ACC112 (cell line): ENCODE data around the gene APOD.

Source experiments
- H2AFZ ChIP-seq: fragments of 200-600 bp; sonication (generic); one replicate; pipeline ENCODE4 v1.6.0; 2017; ENCODE audit warnings: antibody characterized with exemption, low read length; ENCODE audit not compliant: unreplicated experiment
- H3K27ac ChIP-seq: fragments of 200-600 bp; sonication (generic); 2 replicates; pipeline ENCODE4 v1.5.1; 2014; ENCODE audit warnings: low read depth, mild to moderate bottlenecking, antibody characterized with exemption, low read length, moderate library complexity
- H3K27me3 ChIP-seq: fragments of 200-600 bp; sonication (generic); 2 replicates; pipeline ENCODE4 v1.6.1; 2014; ENCODE audit warnings: mild to moderate bottlenecking, antibody characterized with exemption, low read length, moderate library complexity, mixed read lengths; ENCODE audit not compliant: insufficient read depth
- H3K36me3 ChIP-seq: fragments of 200-600 bp; sonication (generic); 2 replicates; pipeline ENCODE4 v1.6.1; 2016; ENCODE audit warnings: mild to moderate bottlenecking, antibody characterized with exemption, low read length, moderate library complexity, mixed read lengths; ENCODE audit not compliant: insufficient read depth
- H3K4me1 ChIP-seq: fragments of 200-600 bp; sonication (generic); one replicate; pipeline ENCODE4 v1.6.1; 2016; ENCODE audit warnings: low read length, mixed read lengths; ENCODE audit not compliant: insufficient read depth, unreplicated experiment, control insufficient read depth
- H3K4me3 ChIP-seq: fragments of 200-600 bp; sonication (generic); 2 replicates; pipeline ENCODE4 v1.5.1; 2014; ENCODE audit warnings: mild to moderate bottlenecking, low read depth, low read length
- H3K79me2 ChIP-seq: fragments of 200-600 bp; sonication (generic); one replicate; pipeline ENCODE4 v1.6.0; 2016; ENCODE audit warnings: low read length; ENCODE audit not compliant: control insufficient read depth, unreplicated experiment, insufficient read depth

Gene APOD

DNA sequence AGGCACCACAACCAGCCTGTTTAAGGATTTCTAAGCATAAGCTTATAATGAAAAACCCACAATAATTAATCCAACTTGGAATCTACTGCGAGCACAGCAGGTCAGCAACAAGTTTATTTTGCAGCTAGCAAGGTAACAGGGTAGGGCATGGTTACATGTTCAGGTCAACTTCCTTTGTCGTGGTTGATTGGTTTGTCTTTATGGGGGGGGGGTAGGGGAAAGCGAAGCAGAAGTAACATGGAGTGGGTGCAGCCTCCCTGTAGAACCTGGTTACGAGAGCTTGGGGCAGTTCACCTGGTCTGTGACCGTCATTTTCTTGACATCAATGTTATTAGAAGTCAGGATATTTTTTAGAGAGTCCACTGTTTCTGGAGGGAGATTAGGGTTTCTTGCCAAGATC lies 15.1 kb downstream of the APOD start:
- Histone ChIP-seq H2AFZ (no peak overlapping the region), H3K36me3 (no peaks in the 10 kb centered on the region), H3K79me2 (no peaks in the 10 kb centered on the region), H3K4me3 (no peak overlapping the region), H3K4me1 (no peaks in the 10 kb centered on the region), H3K27ac (no peak overlapping the region), H3K27me3 (no peaks in the 10 kb centered on the region)

DNA sequence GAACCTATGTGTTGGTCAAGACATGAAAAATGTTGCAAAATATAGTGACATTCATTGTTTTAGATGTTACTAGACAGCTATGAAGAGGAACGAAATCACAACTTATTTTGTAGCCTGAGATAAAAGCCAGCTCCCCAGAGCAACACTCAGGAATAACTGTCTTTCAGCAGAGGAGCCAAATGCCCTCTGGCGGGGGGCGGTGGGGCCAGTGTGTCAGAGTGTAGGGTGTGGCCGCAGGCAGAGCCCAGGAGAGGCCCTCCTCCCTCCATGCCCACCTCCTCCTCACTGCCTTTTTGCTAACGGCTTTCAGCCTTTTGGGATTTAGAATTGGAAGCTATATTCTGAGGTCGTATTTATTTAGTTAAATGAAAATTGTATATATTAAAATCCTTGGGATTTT lies 16.9 kb downstream of the APOD start:
- Histone ChIP-seq H3K27ac (no peak overlapping the region), H3K4me3 (no peak overlapping the region), H2AFZ (no peak overlapping the region), H3K27me3 (no peaks in the 10 kb centered on the region), H3K79me2 (no peaks in the 10 kb centered on the region), H3K36me3 (no peaks in the 10 kb centered on the region), H3K4me1 (peaks cover 2% of the 10 kb centered on the region)

DNA sequence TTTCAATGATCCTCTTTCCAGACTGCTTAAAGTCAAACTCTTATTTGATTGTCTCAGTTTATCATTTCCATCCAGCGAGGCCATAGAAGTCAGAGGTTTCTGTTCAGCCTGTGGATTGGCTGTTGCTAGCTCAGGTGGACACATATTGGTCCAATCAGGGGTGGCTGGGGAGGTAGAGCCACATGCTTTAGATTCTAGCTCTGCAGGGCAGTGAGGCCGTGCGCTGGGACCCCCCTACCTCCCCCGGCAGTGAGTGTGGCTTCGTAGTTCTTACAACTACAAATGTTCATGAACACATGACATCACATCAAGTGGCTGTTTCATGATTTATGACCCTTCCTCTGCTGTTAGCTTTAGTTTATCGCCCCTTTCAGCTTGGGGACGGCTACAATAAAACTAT lies 18.0 kb downstream of the APOD start:
- no peaks in the 10 kb centered on the region for H3K36me3 ChIP-seq
- no peaks in the 10 kb centered on the region for H3K27me3 ChIP-seq
- H3K4me3 ChIP-seq: no peak overlapping the region
- no peak overlapping the region for H2AFZ ChIP-seq
- H3K4me1 ChIP-seq: peaks cover 2% of the 10 kb centered on the region
- no peaks in the 10 kb centered on the region for H3K79me2 ChIP-seq
- no peak overlapping the region for H3K27ac ChIP-seq

DNA sequence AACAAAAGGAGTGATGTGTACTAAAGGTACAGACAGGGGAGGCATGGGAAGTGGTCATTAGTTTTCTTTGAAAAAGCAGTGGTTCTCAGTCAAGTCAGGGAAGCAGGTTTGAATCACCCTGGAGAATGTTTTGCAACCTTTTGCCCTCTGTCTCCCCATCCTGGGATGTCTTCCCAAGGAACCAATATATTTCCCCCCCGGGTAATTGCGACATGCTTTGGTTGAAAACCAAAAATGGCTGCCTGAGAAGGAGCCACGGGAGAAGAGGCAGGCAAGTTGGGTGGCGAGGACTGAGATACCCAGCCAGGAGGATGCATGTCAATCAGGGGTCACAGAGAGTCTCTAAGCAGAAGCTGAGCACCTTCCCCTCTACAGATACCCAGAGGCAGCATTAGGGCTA lies 20.4 kb downstream of the APOD start:
- no peak overlapping the region for H3K4me3 ChIP-seq
- no peak overlapping the region for H2AFZ ChIP-seq
- peaks cover 5% of the 10 kb centered on the region for H3K4me1 ChIP-seq
- no peaks in the 10 kb centered on the region for H3K36me3 ChIP-seq
- H3K27ac ChIP-seq: no peak overlapping the region
- H3K27me3 ChIP-seq: no peaks in the 10 kb centered on the region
- H3K79me2 ChIP-seq: no peaks in the 10 kb centered on the region

DNA sequence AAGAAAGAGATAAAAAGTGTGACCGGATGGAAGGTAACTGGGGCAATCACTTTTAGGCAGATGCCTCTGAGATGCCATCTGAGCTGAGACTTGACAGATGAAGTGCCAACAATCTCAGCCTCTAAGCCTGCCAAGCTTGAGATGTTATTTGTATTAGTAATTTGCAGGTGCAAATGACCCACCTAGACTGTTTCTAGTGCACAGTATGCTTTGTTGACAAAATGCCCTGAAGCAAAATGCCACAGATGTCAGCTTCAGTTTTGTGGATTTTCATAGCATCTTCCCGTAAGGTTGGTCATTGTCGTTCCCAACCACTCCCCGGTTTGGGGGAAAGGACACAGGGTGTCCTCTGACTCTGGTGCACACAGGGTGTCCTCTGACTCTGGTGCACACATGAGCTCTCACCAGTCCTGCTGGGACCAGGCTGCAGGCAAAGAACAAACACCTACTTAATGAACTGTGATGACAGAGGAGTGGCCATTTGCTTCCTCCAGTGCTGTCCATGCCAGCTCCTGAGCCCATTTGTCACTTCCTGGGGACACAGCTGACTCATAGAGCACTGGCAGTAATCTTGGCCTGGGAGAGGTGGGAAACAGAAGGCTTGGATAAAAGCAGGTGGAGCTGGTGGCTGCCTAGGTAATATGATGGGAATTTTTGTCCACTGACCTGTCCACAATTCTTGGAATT lies 23.9 kb downstream of the APOD start:
- H3K27ac ChIP-seq: no peak overlapping the region
- no peaks in the 10 kb centered on the region for H3K27me3 ChIP-seq
- no peak overlapping the region for H3K4me3 ChIP-seq
- H3K36me3 ChIP-seq: no peaks in the 10 kb centered on the region
- H3K4me1 ChIP-seq: peaks cover 5% of the 10 kb centered on the region
- no peak overlapping the region for H2AFZ ChIP-seq
- H3K79me2 ChIP-seq: no peaks in the 10 kb centered on the region

DNA sequence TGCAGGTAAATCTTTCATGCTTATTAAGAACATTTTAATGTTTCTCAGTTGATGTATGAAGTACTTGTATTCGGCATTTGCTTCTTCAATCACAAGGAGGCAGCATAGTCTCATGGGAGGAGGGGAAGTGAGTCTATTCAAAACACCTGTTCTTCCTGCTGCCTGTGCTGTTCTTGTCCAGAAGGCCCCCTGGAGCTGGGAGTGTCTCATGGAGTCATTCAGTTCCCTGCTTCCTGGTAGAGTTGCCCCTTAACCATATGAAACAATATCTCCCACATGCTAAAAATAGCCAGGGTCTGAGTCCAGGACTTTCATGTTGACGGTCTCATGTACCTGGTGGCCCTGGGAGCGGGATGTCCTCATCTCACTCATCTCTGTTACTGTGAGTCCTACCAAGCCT lies 25.1 kb downstream of the APOD start:
- no peaks in the 10 kb centered on the region for H3K27me3 ChIP-seq
- H3K79me2 ChIP-seq: no peaks in the 10 kb centered on the region
- no peaks in the 10 kb centered on the region for H3K36me3 ChIP-seq
- peaks cover 5% of the 10 kb centered on the region for H3K4me1 ChIP-seq
- H3K4me3 ChIP-seq: no peak overlapping the region
- no peak overlapping the region for H2AFZ ChIP-seq
- H3K27ac ChIP-seq: no peak overlapping the region

DNA sequence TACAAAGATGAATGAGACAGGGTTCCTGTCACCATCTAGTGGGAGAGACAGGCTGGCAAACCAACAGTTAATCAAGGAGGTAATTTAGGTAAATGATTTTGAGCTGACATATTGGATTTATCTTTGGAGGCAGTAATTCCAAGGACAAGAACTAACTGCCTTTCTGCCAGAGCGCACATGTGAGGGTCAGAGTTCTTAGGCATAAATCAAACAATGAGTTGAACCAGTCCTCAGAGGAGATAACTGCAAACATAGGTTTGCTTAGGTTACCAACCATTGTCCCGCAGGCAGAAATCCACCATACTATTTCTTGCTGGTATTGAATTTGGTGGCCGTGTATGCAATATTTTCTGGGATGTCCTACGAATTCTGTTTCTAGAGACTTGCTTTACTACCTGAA lies 26.4 kb downstream of the APOD start:
- H3K36me3 ChIP-seq: no peaks in the 10 kb centered on the region
- H3K27ac ChIP-seq: no peak overlapping the region
- H3K4me1 ChIP-seq: peaks cover 3% of the 10 kb centered on the region
- no peak overlapping the region for H2AFZ ChIP-seq
- H3K27me3 ChIP-seq: no peaks in the 10 kb centered on the region
- no peaks in the 10 kb centered on the region for H3K79me2 ChIP-seq
- H3K4me3 ChIP-seq: no peak overlapping the region

DNA sequence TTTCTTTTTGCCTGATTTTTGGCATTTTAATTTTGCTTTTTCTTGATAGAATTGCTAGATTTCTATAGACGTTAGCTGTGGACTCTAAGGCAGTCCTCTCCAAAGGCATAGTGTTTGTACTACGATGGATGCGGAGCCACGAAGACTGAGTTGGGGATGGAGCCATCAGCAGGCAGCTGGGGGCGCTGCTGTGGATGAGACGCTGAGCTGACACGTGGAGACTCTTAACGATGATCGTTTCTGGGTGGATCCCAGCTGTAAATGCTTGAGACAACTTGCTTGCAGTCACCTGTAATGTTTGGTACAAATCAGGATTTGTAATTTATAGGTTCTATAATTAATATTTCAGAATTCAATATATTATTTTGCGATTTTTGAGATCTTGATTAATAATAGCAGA lies 27.4 kb downstream of the APOD start:
- H2AFZ ChIP-seq: no peak overlapping the region
- no peaks in the 10 kb centered on the region for H3K79me2 ChIP-seq
- H3K36me3 ChIP-seq: no peaks in the 10 kb centered on the region
- H3K27me3 ChIP-seq: no peaks in the 10 kb centered on the region
- no peak overlapping the region for H3K27ac ChIP-seq
- H3K4me1 ChIP-seq: peaks cover 3% of the 10 kb centered on the region
- H3K4me3 ChIP-seq: no peak overlapping the region

DNA sequence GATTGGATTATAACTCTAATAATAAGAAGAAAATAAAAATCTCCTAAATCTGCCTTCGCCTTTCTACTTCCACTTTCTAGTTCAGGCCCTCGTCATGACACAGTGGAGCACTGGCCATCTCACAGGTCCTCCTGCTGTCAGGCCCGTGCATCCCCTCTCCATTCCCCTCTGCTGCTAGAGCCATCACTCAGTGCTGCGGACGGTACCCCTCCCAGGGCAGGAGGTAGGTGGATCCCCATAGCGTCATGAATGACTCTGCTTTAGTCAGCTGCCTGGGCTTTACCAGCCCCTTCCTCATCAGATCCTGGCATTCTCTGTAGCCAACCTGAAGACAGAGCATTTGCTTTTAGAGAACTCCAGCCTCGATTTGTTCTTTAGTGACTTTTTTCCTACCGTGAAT lies 28.6 kb downstream of the APOD start:
- no peak overlapping the region for H3K27ac ChIP-seq
- no peaks in the 10 kb centered on the region for H3K36me3 ChIP-seq
- H3K4me3 ChIP-seq: no peak overlapping the region
- H2AFZ ChIP-seq: no peak overlapping the region
- H3K79me2 ChIP-seq: no peaks in the 10 kb centered on the region
- peaks cover 2% of the 10 kb centered on the region for H3K4me1 ChIP-seq
- no peaks in the 10 kb centered on the region for H3K27me3 ChIP-seq

DNA sequence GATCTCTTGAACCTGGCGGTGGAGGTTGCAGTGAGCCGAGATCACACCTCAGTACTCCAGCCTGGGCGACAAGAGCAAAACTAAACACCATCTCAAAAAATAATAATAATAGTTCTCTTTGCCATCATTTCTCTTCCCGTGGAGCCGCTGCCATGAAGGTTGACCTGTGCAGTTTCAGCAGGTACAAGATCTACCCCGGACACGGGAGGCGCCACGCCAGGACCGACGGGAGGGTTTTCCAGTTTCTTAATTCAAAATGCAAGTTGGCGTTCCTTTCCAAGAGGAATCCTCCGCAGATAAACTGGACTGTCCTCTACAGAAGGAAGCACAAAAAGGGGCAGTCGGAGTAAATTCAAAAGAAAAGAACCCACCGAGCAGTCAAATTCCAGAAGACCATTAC lies 29.3 kb downstream of the APOD start:
- no peaks in the 10 kb centered on the region for H3K27me3 ChIP-seq

DNA sequence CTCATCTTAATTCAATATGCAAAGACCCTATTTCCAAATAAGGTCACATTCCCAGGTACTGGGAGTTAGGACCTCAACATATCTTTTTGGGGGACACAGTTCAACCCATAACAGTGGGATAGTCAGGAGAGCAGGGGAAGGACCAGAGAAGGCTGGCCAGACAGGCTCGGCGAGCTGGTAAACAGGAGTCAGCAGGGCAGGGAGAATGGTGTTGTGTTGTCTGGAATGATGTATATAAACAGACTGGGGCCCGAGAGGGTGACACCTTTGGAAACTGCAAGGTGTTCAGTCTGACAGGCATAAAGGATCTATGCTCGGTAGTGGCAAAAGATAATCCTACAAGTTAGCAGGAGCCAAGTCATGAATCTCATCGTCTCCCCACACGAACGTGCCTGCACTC lies 30.5 kb downstream of the APOD start:
- Histone ChIP-seq H3K4me3 (no peak overlapping the region), H3K4me1 (peaks cover 7% of the 10 kb centered on the region), H2AFZ (no peak overlapping the region), H3K36me3 (no peaks in the 10 kb centered on the region), H3K27me3 (no peaks in the 10 kb centered on the region), H3K27ac (no peak overlapping the region), H3K79me2 (no peaks in the 10 kb centered on the region)

More for the DNA sequence above, 29.3 kb downstream of the APOD start:
- Histone ChIP-seq H3K4me3 (no peak overlapping the region), H3K36me3 (no peaks in the 10 kb centered on the region), H3K27ac (no peak overlapping the region), H3K4me1 (no peaks in the 10 kb centered on the region), H3K79me2 (no peaks in the 10 kb centered on the region), H2AFZ (no peak overlapping the region)
